Measurements from ENCODE around the gene LPCAT3.

LPCAT3 gene

GRCh38 chr12:6948873-6949594, 69.2 kb downstream of the LPCAT3 start:
- Histone ChIP-seq H3K36me3 (peaks cover 17% of the 10 kb centered on the region), H3K27ac (peak overlapping the region; percentile 99), H3K4me1 (ENCODE audit: control insufficient read depth in 1 of 2, insufficient read depth in 1 of 2, low read depth in 1 of 2, low read length in 1 of 2) (peaks cover 66 to 85% of the 10 kb centered on the region in 2 experiments), H3K9me3 (no peaks in the 10 kb centered on the region), H3K4me3 (ENCODE audit: low read depth in 1 of 2, low read length in 1 of 2) (no peak overlapping the region), H3K27me3 (no peaks in the 10 kb centered on the region)
- TF ChIP-seq CTCF (IDR thresholded peaks at IDR 0.05): peak; percentile 38

- peaks cover 78 to 83% of the 10 kb centered on the region in 2 experiments for H3K4me1 ChIP-seq (ENCODE audit: control insufficient read depth in 1 of 2, insufficient read depth in 1 of 2, low read depth in 1 of 2, low read length in 1 of 2)
- peak overlapping the region in 1 of 2 experiments; percentile 69 for H3K4me3 ChIP-seq (ENCODE audit: low read depth in 1 of 2, low read length in 1 of 2)
- H3K27me3 ChIP-seq: no peaks in the 10 kb centered on the region
- H3K36me3 ChIP-seq: peaks cover 10% of the 10 kb centered on the region
- no peaks in the 10 kb centered on the region for H3K9me3 ChIP-seq
- peak overlapping the region; percentile 93 for H3K27ac ChIP-seq
- no peak for TF ChIP-seq CTCF (IDR thresholded peaks at IDR 0.05)
Measured at GRCh38 chr12:6947615-6948014, 70.7 kb downstream of the LPCAT3 start.

DNA sequence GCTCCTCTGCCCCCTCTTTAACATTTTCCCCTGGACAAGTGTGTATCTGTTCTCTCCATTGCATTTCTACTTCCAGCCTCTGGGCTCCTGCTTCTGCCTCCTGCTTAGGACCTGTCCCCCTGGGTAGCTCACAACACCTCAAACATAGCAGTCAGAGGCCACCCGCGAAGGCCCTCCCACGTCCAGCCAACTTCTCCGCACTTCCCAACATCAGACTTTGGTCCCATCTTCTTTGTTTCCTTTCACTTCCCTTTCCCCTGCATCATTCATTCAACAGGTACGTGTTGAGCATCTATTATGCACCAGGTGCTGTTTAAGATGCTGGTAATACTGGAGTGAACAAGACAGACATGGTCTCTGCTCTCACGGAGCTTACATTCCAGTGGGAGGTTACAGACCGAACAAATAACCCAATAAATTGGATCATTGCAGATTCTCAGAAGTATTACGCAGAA, 71.3 kb downstream of the LPCAT3 start:
- Histone ChIP-seq H3K36me3 (peaks cover 3% of the 10 kb centered on the region), H3K4me1 (ENCODE audit: control insufficient read depth in 1 of 2, insufficient read depth in 1 of 2, low read depth in 1 of 2, low read length in 1 of 2) (peaks cover 78 to 81% of the 10 kb centered on the region in 2 experiments), H3K4me3 (ENCODE audit: low read depth in 1 of 2, low read length in 1 of 2) (peak overlapping the region; percentile 68 to 69), H3K27me3 (no peaks in the 10 kb centered on the region), H3K9me3 (no peaks in the 10 kb centered on the region), H3K27ac (peak overlapping the region; percentile 93)
- no peak for TF ChIP-seq CTCF (IDR thresholded peaks at IDR 0.05)

DNA sequence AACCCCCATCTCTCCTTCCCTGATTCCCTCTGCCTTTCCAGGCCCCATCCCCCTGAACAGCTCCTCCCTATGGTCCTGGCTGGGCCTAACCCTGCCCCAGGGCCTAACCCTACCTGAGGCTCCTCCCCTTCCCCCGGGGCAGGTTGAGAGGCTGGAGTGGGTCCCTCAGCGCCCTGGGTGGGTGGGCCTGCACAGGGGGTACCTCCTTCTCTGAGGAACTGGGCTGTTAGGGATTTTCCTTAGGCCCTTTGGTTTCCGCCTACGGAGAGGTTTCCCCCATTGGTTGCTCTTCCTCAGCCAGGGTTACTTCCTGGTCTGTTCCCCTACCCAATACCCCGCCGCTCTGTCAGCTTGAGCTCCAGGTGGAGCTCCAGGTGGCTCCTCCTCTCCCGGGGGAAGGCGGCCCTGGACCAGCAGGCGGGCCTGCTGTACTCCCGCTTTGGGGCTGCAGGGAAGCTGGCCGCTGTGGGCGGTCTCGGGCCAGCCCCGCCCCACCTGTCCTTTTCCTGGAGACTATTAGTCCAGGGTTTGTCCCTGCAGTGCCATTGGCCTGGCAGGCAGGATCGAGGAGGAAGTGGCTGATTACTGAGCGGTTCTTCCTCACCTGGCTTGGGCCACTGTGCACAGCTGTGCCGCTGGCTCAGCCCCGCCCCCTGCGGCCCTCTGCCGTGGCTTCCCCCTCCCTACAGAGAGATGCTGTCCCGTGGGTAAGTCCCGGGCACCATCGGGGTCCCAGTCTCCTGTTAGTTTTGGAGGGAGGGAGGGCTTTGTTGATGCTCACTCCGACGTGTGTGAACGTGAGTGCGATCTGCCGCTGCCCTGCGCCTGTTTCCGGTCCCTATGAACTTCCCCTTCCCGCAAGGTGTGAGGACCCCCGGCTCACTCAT, 72.0 kb downstream of the LPCAT3 start:
- TF ChIP-seq CTCF (IDR thresholded peaks at IDR 0.05): peak; percentile 62
- Histone ChIP-seq H3K27me3 (no peaks in the 10 kb centered on the region), H3K27ac (peak overlapping the region; percentile 93), H3K9me3 (no peaks in the 10 kb centered on the region), H3K4me1 (ENCODE audit: control insufficient read depth in 1 of 2, insufficient read depth in 1 of 2, low read depth in 1 of 2, low read length in 1 of 2) (peaks cover 78 to 81% of the 10 kb centered on the region in 2 experiments), H3K4me3 (ENCODE audit: low read depth in 1 of 2, low read length in 1 of 2) (peak overlapping the region; percentile 68 to 69), H3K36me3 (no peaks in the 10 kb centered on the region)

DNA sequence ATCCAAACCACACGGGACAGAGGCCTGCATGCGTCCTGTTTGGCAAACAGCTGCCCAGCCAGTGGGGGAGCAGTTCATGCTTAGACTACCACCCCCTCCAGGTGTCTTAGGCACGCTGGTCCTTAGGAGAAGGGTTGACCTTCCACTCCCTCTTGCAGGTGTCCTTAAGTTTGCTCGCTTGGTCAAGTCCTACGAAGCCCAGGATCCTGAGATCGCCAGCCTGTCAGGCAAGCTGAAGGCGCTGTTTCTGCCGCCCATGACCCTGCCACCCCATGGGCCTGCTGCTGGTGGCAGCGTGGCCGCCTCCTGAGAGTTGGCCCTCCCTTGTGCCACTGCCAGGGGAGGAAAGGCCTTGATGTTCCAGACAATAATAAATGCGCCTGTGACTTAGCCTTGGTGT, 72.7 kb downstream of the LPCAT3 start:
- Histone ChIP-seq H3K27me3 (no peaks in the 10 kb centered on the region), H3K27ac (peak overlapping the region; percentile 93), H3K4me1 (ENCODE audit: control insufficient read depth in 1 of 2, insufficient read depth in 1 of 2, low read depth in 1 of 2, low read length in 1 of 2) (peaks cover 72 to 75% of the 10 kb centered on the region in 2 experiments), H3K36me3 (no peaks in the 10 kb centered on the region), H3K9me3 (no peaks in the 10 kb centered on the region), H3K4me3 (ENCODE audit: low read depth in 1 of 2, low read length in 1 of 2) (peak overlapping the region; percentile 68 to 69)
- TF ChIP-seq CTCF (IDR thresholded peaks at IDR 0.05): no peak
